Measurements from ENCODE around the gene ANTXR1.

Gene ANTXR1

GRCh38 chr2:69111076-69111475 lies 98.1 kb downstream of the ANTXR1 start:
- Histone ChIP-seq H3K27me3 (ENCODE audit: insufficient read depth, low read length) (no peaks in the 10 kb centered on the region), H3K9me3 (ENCODE audit: insufficient read depth, low read depth, low read length) (no peaks in the 10 kb centered on the region), H3K4me1 (ENCODE audit: insufficient read depth, low read length) (peaks cover 9% of the 10 kb centered on the region; the same call in 1 of the 2 replicates), H3K4me3 (ENCODE audit: low read length) (no peak overlapping the region), H3K36me3 (ENCODE audit: insufficient read depth, low read depth, low read length) (peaks cover 4% of the 10 kb centered on the region; the same call in 1 of the 2 replicates), H3K27ac (ENCODE audit: low read length) (no peak overlapping the region), H3K9ac (ENCODE audit: low read depth, low read length) (no peak overlapping the region)

- Histone ChIP-seq H3K9ac (ENCODE audit: low read depth, low read length) (no peak overlapping the region), H3K4me1 (ENCODE audit: insufficient read depth, low read length) (peaks cover 9% of the 10 kb centered on the region; the same call in 1 of the 2 replicates), H3K27ac (ENCODE audit: low read length) (no peak overlapping the region), H3K9me3 (ENCODE audit: insufficient read depth, low read depth, low read length) (no peaks in the 10 kb centered on the region), H3K4me3 (ENCODE audit: low read length) (no peak overlapping the region), H3K27me3 (ENCODE audit: insufficient read depth, low read length) (no peaks in the 10 kb centered on the region), H3K36me3 (ENCODE audit: insufficient read depth, low read depth, low read length) (no peaks in the 10 kb centered on the region)
These were observed 100.6 kb downstream of the ANTXR1 start for GRCh38 chr2:69113627-69114026.

- no peaks in the 10 kb centered on the region for H3K27me3 ChIP-seq (ENCODE audit: insufficient read depth, low read length)
- H3K9ac ChIP-seq (ENCODE audit: low read depth, low read length): no peak overlapping the region
- H3K4me1 ChIP-seq (ENCODE audit: insufficient read depth, low read length): peaks cover 9% of the 10 kb centered on the region; the same call in 1 of the 2 replicates
- no peaks in the 10 kb centered on the region for H3K36me3 ChIP-seq (ENCODE audit: insufficient read depth, low read depth, low read length)
- no peak overlapping the region for H3K4me3 ChIP-seq (ENCODE audit: low read length)
- no peak overlapping the region for H3K27ac ChIP-seq (ENCODE audit: low read length)
- H3K9me3 ChIP-seq (ENCODE audit: insufficient read depth, low read depth, low read length): no peaks in the 10 kb centered on the region
These were observed 101.6 kb downstream of the ANTXR1 start for GRCh38 chr2:69114534-69114933.

GRCh38 chr2:69116438-69116837 lies 103.5 kb downstream of the ANTXR1 start:
- Histone ChIP-seq H3K27ac (ENCODE audit: low read length) (no peak overlapping the region), H3K27me3 (ENCODE audit: insufficient read depth, low read length) (no peaks in the 10 kb centered on the region), H3K4me1 (ENCODE audit: insufficient read depth, low read length) (peaks cover 5% of the 10 kb centered on the region; the same call in 1 of the 2 replicates), H3K9ac (ENCODE audit: low read depth, low read length) (no peak overlapping the region), H3K4me3 (ENCODE audit: low read length) (no peak overlapping the region), H3K9me3 (ENCODE audit: insufficient read depth, low read depth, low read length) (no peaks in the 10 kb centered on the region), H3K36me3 (ENCODE audit: insufficient read depth, low read depth, low read length) (no peaks in the 10 kb centered on the region)

GRCh38 chr2:69118609-69119008 lies 105.6 kb downstream of the ANTXR1 start:
- Histone ChIP-seq H3K36me3 (ENCODE audit: insufficient read depth, low read depth, low read length) (peaks cover 8% of the 10 kb centered on the region), H3K4me1 (ENCODE audit: insufficient read depth, low read length) (no peaks in the 10 kb centered on the region; the same call in 1 of the 2 replicates), H3K9ac (ENCODE audit: low read depth, low read length) (no peak overlapping the region), H3K9me3 (ENCODE audit: insufficient read depth, low read depth, low read length) (no peaks in the 10 kb centered on the region), H3K27me3 (ENCODE audit: insufficient read depth, low read length) (no peaks in the 10 kb centered on the region), H3K27ac (ENCODE audit: low read length) (no peak overlapping the region), H3K4me3 (ENCODE audit: low read length) (no peak overlapping the region)

GRCh38 chr2:69119104-69119894 lies 106.3 kb downstream of the ANTXR1 start:
- Histone ChIP-seq H3K4me3 (ENCODE audit: low read length) (no peak overlapping the region), H3K9me3 (ENCODE audit: insufficient read depth, low read depth, low read length) (no peaks in the 10 kb centered on the region), H3K9ac (ENCODE audit: low read depth, low read length) (no peak overlapping the region), H3K27ac (ENCODE audit: low read length) (no peak overlapping the region), H3K27me3 (ENCODE audit: insufficient read depth, low read length) (no peaks in the 10 kb centered on the region), H3K4me1 (ENCODE audit: insufficient read depth, low read length) (no peaks in the 10 kb centered on the region; the same call in 1 of the 2 replicates), H3K36me3 (ENCODE audit: insufficient read depth, low read depth, low read length) (peaks cover 8% of the 10 kb centered on the region)

- Histone ChIP-seq H3K4me1 (ENCODE audit: insufficient read depth, low read length) (no peaks in the 10 kb centered on the region), H3K4me3 (ENCODE audit: low read length) (no peak overlapping the region), H3K9me3 (ENCODE audit: insufficient read depth, low read depth, low read length) (no peaks in the 10 kb centered on the region), H3K27me3 (ENCODE audit: insufficient read depth, low read length) (no peaks in the 10 kb centered on the region), H3K9ac (ENCODE audit: low read depth, low read length) (no peak overlapping the region), H3K27ac (ENCODE audit: low read length) (no peak overlapping the region), H3K36me3 (ENCODE audit: insufficient read depth, low read depth, low read length) (peaks cover 27% of the 10 kb centered on the region)
These were observed 109.3 kb downstream of the ANTXR1 start for GRCh38 chr2:69122271-69122670.

GRCh38 chr2:69123182-69123581 lies 110.2 kb downstream of the ANTXR1 start:
- Histone ChIP-seq H3K4me1 (ENCODE audit: insufficient read depth, low read length) (no peaks in the 10 kb centered on the region), H3K36me3 (ENCODE audit: insufficient read depth, low read depth, low read length) (peaks cover 27% of the 10 kb centered on the region), H3K4me3 (ENCODE audit: low read length) (no peak overlapping the region), H3K9ac (ENCODE audit: low read depth, low read length) (no peak overlapping the region), H3K9me3 (ENCODE audit: insufficient read depth, low read depth, low read length) (no peaks in the 10 kb centered on the region), H3K27ac (ENCODE audit: low read length) (no peak overlapping the region), H3K27me3 (ENCODE audit: insufficient read depth, low read length) (no peaks in the 10 kb centered on the region)

GRCh38 chr2:69124343-69124742 lies 111.4 kb downstream of the ANTXR1 start:
- Histone ChIP-seq H3K27me3 (ENCODE audit: insufficient read depth, low read length) (no peaks in the 10 kb centered on the region), H3K36me3 (ENCODE audit: insufficient read depth, low read depth, low read length) (peaks cover 27% of the 10 kb centered on the region), H3K4me1 (ENCODE audit: insufficient read depth, low read length) (no peaks in the 10 kb centered on the region), H3K4me3 (ENCODE audit: low read length) (no peak overlapping the region), H3K9me3 (ENCODE audit: insufficient read depth, low read depth, low read length) (no peaks in the 10 kb centered on the region), H3K27ac (ENCODE audit: low read length) (no peak overlapping the region), H3K9ac (ENCODE audit: low read depth, low read length) (no peak overlapping the region)

- Histone ChIP-seq H3K27me3 (ENCODE audit: insufficient read depth, low read length) (no peaks in the 10 kb centered on the region), H3K27ac (ENCODE audit: low read length) (no peak overlapping the region), H3K9me3 (ENCODE audit: insufficient read depth, low read depth, low read length) (no peaks in the 10 kb centered on the region), H3K9ac (ENCODE audit: low read depth, low read length) (no peak overlapping the region), H3K4me3 (ENCODE audit: low read length) (no peak overlapping the region), H3K36me3 (ENCODE audit: insufficient read depth, low read depth, low read length) (peaks cover 27% of the 10 kb centered on the region), H3K4me1 (ENCODE audit: insufficient read depth, low read length) (no peaks in the 10 kb centered on the region)
These were observed 112.8 kb downstream of the ANTXR1 start for GRCh38 chr2:69125816-69126215.

GRCh38 chr2:69126341-69126740 lies 113.4 kb downstream of the ANTXR1 start:
- no peak overlapping the region for H3K4me3 ChIP-seq (ENCODE audit: low read length)
- no peak overlapping the region for H3K9ac ChIP-seq (ENCODE audit: low read depth, low read length)
- peaks cover 27% of the 10 kb centered on the region for H3K36me3 ChIP-seq (ENCODE audit: insufficient read depth, low read depth, low read length)
- H3K27me3 ChIP-seq (ENCODE audit: insufficient read depth, low read length): no peaks in the 10 kb centered on the region
- no peak overlapping the region for H3K27ac ChIP-seq (ENCODE audit: low read length)
- no peaks in the 10 kb centered on the region for H3K4me1 ChIP-seq (ENCODE audit: insufficient read depth, low read length)
- H3K9me3 ChIP-seq (ENCODE audit: insufficient read depth, low read depth, low read length): no peaks in the 10 kb centered on the region

- Histone ChIP-seq H3K4me1 (ENCODE audit: insufficient read depth, low read length) (no peaks in the 10 kb centered on the region), H3K9ac (ENCODE audit: low read depth, low read length) (no peak overlapping the region), H3K27me3 (ENCODE audit: insufficient read depth, low read length) (no peaks in the 10 kb centered on the region), H3K9me3 (ENCODE audit: insufficient read depth, low read depth, low read length) (no peaks in the 10 kb centered on the region), H3K4me3 (ENCODE audit: low read length) (no peak overlapping the region), H3K27ac (ENCODE audit: low read length) (no peak overlapping the region), H3K36me3 (ENCODE audit: insufficient read depth, low read depth, low read length) (peaks cover 6% of the 10 kb centered on the region; the same call in 1 of the 2 replicates)
These were observed 118.5 kb downstream of the ANTXR1 start for GRCh38 chr2:69131452-69131851.
